Measurements from ENCODE around the gene EIF4G1.

- TF ChIP-seq CTCF (IDR thresholded peaks at IDR 0.05 in 2 of 3, conservative IDR thresholded peaks at IDR 0.05 in 1 of 3; ENCODE audit: control insufficient read depth in 2 of 3, extremely low read depth in 1 of 3, insufficient read depth in 1 of 3, low read depth in 3 of 3, low read length in 3 of 3) (no peak), POLR2AphosphoS2 (IDR thresholded peaks at IDR 0.05; ENCODE audit: low read depth, low read length) (no peak), ATF2 (IDR thresholded peaks at IDR 0.05; ENCODE audit: low read length) (no peak), TAF1 (IDR thresholded peaks at IDR 0.05; ENCODE audit: borderline replicate concordance, low read depth, low read length) (no peak), PBX3 (IDR thresholded peaks at IDR 0.05; ENCODE audit: insufficient replicate concordance, low read depth, low read length) (no peak), REST (IDR thresholded peaks at IDR 0.05; ENCODE audit: low read depth, low read length) (no peak), NFYB (IDR thresholded peaks at IDR 0.05; ENCODE audit: insufficient read depth, low read depth, low read length) (no peak), USF2 (IDR thresholded peaks at IDR 0.05; ENCODE audit: borderline replicate concordance, low read depth, low read length) (no peak)
Observed at GRCh38 chr3:184291044-184291737, 23.2 kb upstream of the EIF4G1 start.
